22Rv1 (cell line): ENCODE measurements around the gene RHOG.

Source experiments
- CTCF ChIP-seq: fragments of 450-650 bp; IDR thresholded peaks from 2 replicates; pipeline ENCODE4 v1.5.1; 2017; ENCODE audit warnings: mild to moderate bottlenecking
- ZFX ChIP-seq: fragments of 450-650 bp; IDR thresholded peaks from 2 replicates; pipeline ENCODE4 v1.6.1; 2017; ENCODE audit warnings: antibody characterized with exemption, borderline replicate concordance

GRCh38 chr11:3859373-3859881 lies 18.7 kb upstream of the RHOG start:
- no peak for TF ChIP-seq CTCF
- TF ChIP-seq ZFX: no peak
